Spleen (tissue), 11 donors: ENCODE data around the gene ME3. TPM values are rescaled to one million over a fixed set of nuclear protein-coding genes. Genes with fewer than 3 reads are reported as not detected.

ENCODE experiments used
- DNase-seq: peaks from one replicate; pipeline ENCODE4 v3.0.0-alpha.2; 2020
- H3K27ac ChIP-seq, 8 donors: fragments of 200-600 bp; sonication (generic) in 7 of 8; 1 replicate in 4 of 8; 2 replicates in 4 of 8; pipeline versions ENCODE4 v1.5.0 to v1.8.0; 2016 to 2021; ENCODE audit warnings: inconsistent platforms in 4 of 8, mild to moderate bottlenecking in 4 of 8, moderate library complexity in 1 of 8
- H3K27me3 ChIP-seq, 7 donors: fragments of 200-600 bp; sonication (generic) in 6 of 7; replicated peaks in 1 of 7; 1 replicate in 4 of 7; 2 replicates in 3 of 7; pipeline versions ENCODE4 v1.5.0 to v1.8.0; 2016 to 2021; ENCODE audit warnings: inconsistent platforms in 3 of 7, mild to moderate bottlenecking in 1 of 7
- H3K36me3 ChIP-seq, 6 donors: fragments of 200-600 bp; sonication (generic) in 5 of 6; 1 replicate in 4 of 6; 2 replicates in 2 of 6; pipeline versions ENCODE4 v1.5.0 to v1.8.0; 2016 to 2021; ENCODE audit warnings: inconsistent platforms in 2 of 6
- H3K4me1 ChIP-seq, 6 donors: fragments of 200-600 bp; sonication (generic) in 5 of 6; 1 replicate in 3 of 6; 2 replicates in 3 of 6; pipeline versions ENCODE4 v1.5.0 to v1.8.0; 2016 to 2021; ENCODE audit warnings: inconsistent platforms in 3 of 6
- H3K4me3 ChIP-seq, 8 donors: fragments of 200-600 bp; sonication (generic) in 7 of 8; 1 replicate in 4 of 8; 2 replicates in 4 of 8; pipeline versions ENCODE4 v1.5.0 to v1.8.0; 2016 to 2021; ENCODE audit warnings: inconsistent platforms in 4 of 8, mild to moderate bottlenecking in 4 of 8, moderate library complexity in 2 of 8
- H3K9me3 ChIP-seq, 8 donors: fragments of 200-600 bp; sonication (generic) in 7 of 8; 1 replicate in 4 of 8; 2 replicates in 4 of 8; pipeline versions ENCODE4 v1.5.0 to v1.8.0; 2016 to 2021; ENCODE audit warnings: inconsistent platforms in 4 of 8
- POLR2A ChIP-seq, 3 donors: fragments of 450-650 bp; IDR thresholded peaks; one replicate each; pipeline ENCODE4 v1.5.1; 2017; ENCODE audit warnings: antibody characterized with exemption in 3 of 3, mild to moderate bottlenecking in 1 of 3
- POLR2AphosphoS5 ChIP-seq, 3 donors: sonication (generic); formaldehyde crosslinking; IDR thresholded peaks; one replicate each; pipeline ENCODE4 v1.5.1; 2017; ENCODE audit warnings: antibody characterized with exemption in 3 of 3
- WGBS, 5 donors: extraction: QIAGEN DNeasy Blood & Tissue Kit in 3 of 5; methylation state at CpG; one replicate each; pipeline versions ENCODE4 v1.1.5 to v1.1.7; 2013 to 2018; 5-methylcytosine and 5-hydroxymethylcytosine counted together
- intact Hi-C: fragments of 100-400 bp; cut with DNase I; formaldehyde crosslinking; loops from one replicate; pipeline ENCODE4 v1.15.0; 2023; ENCODE audit warnings: low total_unique reads
- polyA plus RNA-seq, 3 donors: library from polyadenylated mRNA; stranded (reverse); fragments of 200-250 nt; gene quantifications; one replicate each; pipeline ENCODE4 v1.2.1, GENCODE V29; 2013
- total RNA-seq, 7 donors: library from RNA; depleted of rRNA in 3 of 7; stranded (reverse); fragments of >200 nt in 3 of 7; fragmentation: NEBNext Ultra II Directional in 4 of 7; extraction: Animal tissue kit (Norgen Biotek cat#: 25700) in 4 of 7; gene quantifications; one replicate each; pipeline versions ENCODE4 v1.1.0 to v1.2.1, GENCODE V29; 2016 to 2021
- TF ChIP-seq, protein P1 (sequence below), 11 experiments: fragments of 200-600 bp in 7 of 11; fragments of 450-650 bp in 4 of 11; sonication (generic) in 4 of 11; IDR thresholded peaks in 8 of 11; conservative IDR thresholded peaks in 3 of 11; 1 replicate in 7 of 11; 2 replicates in 4 of 11; pipeline versions ENCODE4 v1.4.0 to v1.8.0; 2016 to 2021; ENCODE audit warnings: antibody characterized with exemption in 11 of 11, inconsistent platforms in 4 of 11, mild to moderate bottlenecking in 1 of 11
- donor health status: healthy with polysubstance abuse.
- donor health status: DM: no; HTN: no; CAD: no; lungs with moderate emphysema.
- donor health status: DM: no; HTN: no; CAD: no.
- donor health status: Bipolar disorder and iron deficiency.
- donor health status: healthy.
- donor health status: DM: no; HTN: no; CAD: no.
- donor health status: DM: yes; HTN: yes; CAD: no.

The ME3 gene
- total and polyA plus RNA-seq, 10 donors, result 6.4 to 25.9 (median 18.3) TPM

- no peak for DNase-seq
- H3K4me1 ChIP-seq, result no peaks in the 10 kb centered on the region
Measured at GRCh38 chr11:86678823-86679222, 6.4 kb upstream of the ME3 start.

GRCh38 chr11:86678296-86678695 lies 5.9 kb upstream of the ME3 start:
- DNase-seq, result no peak
- Histone ChIP-seq H3K9me3 (no peaks in the 10 kb centered on the region), H3K27me3 (no peaks in the 10 kb centered on the region), H3K4me3 (no peak overlapping the region), H3K4me1 (peaks cover 0 to 1% (median 0%) of the 10 kb centered on the region in 6 donors), H3K36me3 (no peaks in the 10 kb centered on the region), H3K27ac (no peak overlapping the region)
- intact Hi-C loops, result no loop called here
- TF ChIP-seq, protein P1, sequence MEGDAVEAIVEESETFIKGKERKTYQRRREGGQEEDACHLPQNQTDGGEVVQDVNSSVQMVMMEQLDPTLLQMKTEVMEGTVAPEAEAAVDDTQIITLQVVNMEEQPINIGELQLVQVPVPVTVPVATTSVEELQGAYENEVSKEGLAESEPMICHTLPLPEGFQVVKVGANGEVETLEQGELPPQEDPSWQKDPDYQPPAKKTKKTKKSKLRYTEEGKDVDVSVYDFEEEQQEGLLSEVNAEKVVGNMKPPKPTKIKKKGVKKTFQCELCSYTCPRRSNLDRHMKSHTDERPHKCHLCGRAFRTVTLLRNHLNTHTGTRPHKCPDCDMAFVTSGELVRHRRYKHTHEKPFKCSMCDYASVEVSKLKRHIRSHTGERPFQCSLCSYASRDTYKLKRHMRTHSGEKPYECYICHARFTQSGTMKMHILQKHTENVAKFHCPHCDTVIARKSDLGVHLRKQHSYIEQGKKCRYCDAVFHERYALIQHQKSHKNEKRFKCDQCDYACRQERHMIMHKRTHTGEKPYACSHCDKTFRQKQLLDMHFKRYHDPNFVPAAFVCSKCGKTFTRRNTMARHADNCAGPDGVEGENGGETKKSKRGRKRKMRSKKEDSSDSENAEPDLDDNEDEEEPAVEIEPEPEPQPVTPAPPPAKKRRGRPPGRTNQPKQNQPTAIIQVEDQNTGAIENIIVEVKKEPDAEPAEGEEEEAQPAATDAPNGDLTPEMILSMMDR (IDR thresholded peaks at IDR 0.05 in 8 of 11, conservative IDR thresholded peaks at IDR 0.05 in 3 of 11), result no peak
- TF ChIP-seq POLR2AphosphoS5 (IDR thresholded peaks at IDR 0.05), result no peak
- no peak for TF ChIP-seq POLR2A (IDR thresholded peaks at IDR 0.05)
- 61 to 76% (median 71%) methylated on average over 3 of the region's 3 CpGs for WGBS, 5 donors

More at GRCh38 chr11:86678823-86679222, 6.4 kb upstream of the ME3 start:
- no peaks in the 10 kb centered on the region for H3K36me3 ChIP-seq
- no peak overlapping the region for H3K4me3 ChIP-seq
- no peak overlapping the region for H3K27ac ChIP-seq
- intact Hi-C loops, result no loop called here
- no peaks in the 10 kb centered on the region for H3K27me3 ChIP-seq
- WGBS, 5 donors, result 73 to 87% (median 77%) methylated on average over 3 of the region's 3 CpGs
- TF ChIP-seq POLR2AphosphoS5 (IDR thresholded peaks at IDR 0.05), result no peak
- TF ChIP-seq, protein P1 (IDR thresholded peaks at IDR 0.05 in 8 of 11, conservative IDR thresholded peaks at IDR 0.05 in 3 of 11), result no peak
- TF ChIP-seq POLR2A (IDR thresholded peaks at IDR 0.05), result no peak
- H3K9me3 ChIP-seq, result no peaks in the 10 kb centered on the region

GRCh38 chr11:86676533-86677154 lies 4.2 kb upstream of the ME3 start:
- peaks cover 0 to 15% (median 12%) of the 10 kb centered on the region in 6 donors for H3K4me1 ChIP-seq
- DNase-seq, result no peak
- H3K36me3 ChIP-seq, result no peaks in the 10 kb centered on the region
- H3K27me3 ChIP-seq, result peaks cover 0 to 11% (median 5%) of the 10 kb centered on the region in 7 donors
- WGBS, 5 donors, result 82 to 90% (median 88%) methylated on average over 6 of the region's 6 CpGs
- no peak overlapping the region for H3K4me3 ChIP-seq
- no peaks in the 10 kb centered on the region for H3K9me3 ChIP-seq
- intact Hi-C loops, result no loop called here
- H3K27ac ChIP-seq, result no peak overlapping the region
- TF ChIP-seq, protein P1 (IDR thresholded peaks at IDR 0.05 in 8 of 11, conservative IDR thresholded peaks at IDR 0.05 in 3 of 11), result peak in 1 of 11 experiments; percentile 18
- no peak for TF ChIP-seq POLR2AphosphoS5 (IDR thresholded peaks at IDR 0.05)

GRCh38 chr11:86676010-86676409 lies 3.6 kb upstream of the ME3 start:
- intact Hi-C loops, result no loop called here

More at GRCh38 chr11:86676010-86676409, 3.6 kb upstream of the ME3 start:
- no peak for DNase-seq
- WGBS, 5 donors, result 84 to 100% (median 88%) methylated on average over 1 of the region's 1 CpG
- H3K27me3 ChIP-seq, result peaks cover 0 to 17% (median 9%) of the 10 kb centered on the region in 7 donors
- TF ChIP-seq POLR2AphosphoS5 (IDR thresholded peaks at IDR 0.05), result no peak
- TF ChIP-seq, protein P1 (IDR thresholded peaks at IDR 0.05 in 8 of 11, conservative IDR thresholded peaks at IDR 0.05 in 3 of 11), result no peak
- TF ChIP-seq POLR2A (IDR thresholded peaks at IDR 0.05), result no peak
- peaks cover 0 to 21% (median 18%) of the 10 kb centered on the region in 6 donors for H3K4me1 ChIP-seq
- no peaks in the 10 kb centered on the region for H3K36me3 ChIP-seq
- no peak overlapping the region for H3K27ac ChIP-seq
- H3K9me3 ChIP-seq, result no peaks in the 10 kb centered on the region
- no peak overlapping the region for H3K4me3 ChIP-seq
